Lower leg skin (tissue), 4 donors: ENCODE measurements around the gene MLH3. TPM values are rescaled to one million over a fixed set of nuclear protein-coding genes. Genes with fewer than 3 reads are reported as not detected.

Source experiments
- DNase-seq, 2 donors: peaks; one replicate each; pipeline ENCODE4 v3.0.0-alpha.2; 2019; ENCODE audit warnings: low spot score in 2 of 2
- H3K4me3 ChIP-seq: fragments of 200-600 bp; sonication (generic); 2 replicates; pipeline ENCODE4 v1.5.1; 2017; ENCODE audit warnings: mild to moderate bottlenecking, low read depth; ENCODE audit not compliant: poor library complexity, severe bottlenecking
- POLR2A ChIP-seq, 2 donors: fragments of 450-650 bp; IDR thresholded peaks; one replicate each; pipeline ENCODE4 v1.6.1; 2016 to 2017; ENCODE audit warnings: antibody characterized with exemption in 2 of 2, mild to moderate bottlenecking in 1 of 2, moderate library complexity in 1 of 2
- WGBS, 2 donors: methylation state at CpG; one replicate each; pipeline ENCODE4 v1.1.5; 2018; 5-methylcytosine and 5-hydroxymethylcytosine counted together
- intact Hi-C: fragments of 100-400 bp; cut with DNase I; formaldehyde crosslinking; loops from one replicate; pipeline ENCODE4 v1.15.0; 2023; ENCODE audit warnings: low total_unique reads
- total RNA-seq, 4 donors: library from RNA; depleted of rRNA; stranded (reverse); fragments of >200 nt; gene quantifications; one replicate each; pipeline ENCODE4 v1.1.0, GENCODE V29; 2016
- TF ChIP-seq, protein P1 (sequence below), 3 donors: fragments of 450-650 bp; IDR thresholded peaks; one replicate each; pipeline ENCODE4 v1.5.1; 2016; ENCODE audit warnings: antibody characterized with exemption in 3 of 3, mild to moderate bottlenecking in 3 of 3, moderate library complexity in 2 of 3

Gene MLH3
- total RNA-seq, 4 donors from 2014 or later, result 16.9 to 20.9 (median 19.5) TPM

DNA sequence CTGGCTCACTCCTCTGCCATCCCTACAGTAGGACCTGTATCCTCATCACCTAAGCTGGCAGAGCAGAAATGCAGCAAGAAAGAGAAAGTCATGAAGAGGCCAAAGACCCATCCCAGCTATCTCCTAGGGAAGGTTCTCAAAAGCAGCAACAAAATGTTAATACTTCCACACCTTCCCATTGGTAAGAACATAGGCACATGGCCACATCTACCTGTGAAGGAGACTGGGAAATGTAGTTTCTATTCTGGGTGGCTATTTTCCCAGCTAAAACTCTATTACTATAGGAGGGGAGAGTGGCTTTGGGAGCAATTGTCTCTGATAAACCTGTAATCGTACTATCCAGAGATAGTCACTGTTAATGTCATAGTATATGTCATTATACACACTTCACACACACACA, 62.3 kb downstream of the MLH3 start:
- no peak overlapping the region for H3K4me3 ChIP-seq
- TF ChIP-seq POLR2A (IDR thresholded peaks at IDR 0.05), result no peak
- TF ChIP-seq, protein P1, sequence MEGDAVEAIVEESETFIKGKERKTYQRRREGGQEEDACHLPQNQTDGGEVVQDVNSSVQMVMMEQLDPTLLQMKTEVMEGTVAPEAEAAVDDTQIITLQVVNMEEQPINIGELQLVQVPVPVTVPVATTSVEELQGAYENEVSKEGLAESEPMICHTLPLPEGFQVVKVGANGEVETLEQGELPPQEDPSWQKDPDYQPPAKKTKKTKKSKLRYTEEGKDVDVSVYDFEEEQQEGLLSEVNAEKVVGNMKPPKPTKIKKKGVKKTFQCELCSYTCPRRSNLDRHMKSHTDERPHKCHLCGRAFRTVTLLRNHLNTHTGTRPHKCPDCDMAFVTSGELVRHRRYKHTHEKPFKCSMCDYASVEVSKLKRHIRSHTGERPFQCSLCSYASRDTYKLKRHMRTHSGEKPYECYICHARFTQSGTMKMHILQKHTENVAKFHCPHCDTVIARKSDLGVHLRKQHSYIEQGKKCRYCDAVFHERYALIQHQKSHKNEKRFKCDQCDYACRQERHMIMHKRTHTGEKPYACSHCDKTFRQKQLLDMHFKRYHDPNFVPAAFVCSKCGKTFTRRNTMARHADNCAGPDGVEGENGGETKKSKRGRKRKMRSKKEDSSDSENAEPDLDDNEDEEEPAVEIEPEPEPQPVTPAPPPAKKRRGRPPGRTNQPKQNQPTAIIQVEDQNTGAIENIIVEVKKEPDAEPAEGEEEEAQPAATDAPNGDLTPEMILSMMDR (IDR thresholded peaks at IDR 0.05), result no peak
- 93 to 100% methylated on average over 1 of the region's 1 CpG for WGBS, 2 donors
- intact Hi-C loops, result no loop called here
- DNase-seq, result peak in 1 of 2 donors; percentile 37

DNA sequence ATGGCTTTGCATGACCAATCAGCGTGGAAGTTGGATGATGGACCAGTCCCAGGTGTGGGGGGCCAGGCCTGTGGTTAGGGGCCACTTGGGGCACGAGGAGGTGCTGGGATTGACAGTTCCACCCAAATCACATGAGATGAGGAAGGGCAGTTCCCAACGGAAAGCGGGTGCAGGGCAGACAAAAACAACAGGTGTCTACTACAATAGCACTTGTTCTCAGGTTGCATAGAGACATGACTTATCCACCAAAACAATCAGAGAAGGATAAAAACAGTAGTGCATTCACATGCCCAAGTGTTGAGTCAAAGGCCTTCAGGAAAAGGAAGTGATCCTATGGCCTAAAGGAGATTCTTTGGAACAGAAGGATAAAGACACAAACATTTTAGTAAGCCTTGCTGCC, 63.1 kb downstream of the MLH3 start:
- 68 to 69% methylated on average over 4 of the region's 4 CpGs for WGBS, 2 donors
- peak in 1 of 2 donors; percentile 57 for DNase-seq
- intact Hi-C loops, result no loop called here

DNA sequence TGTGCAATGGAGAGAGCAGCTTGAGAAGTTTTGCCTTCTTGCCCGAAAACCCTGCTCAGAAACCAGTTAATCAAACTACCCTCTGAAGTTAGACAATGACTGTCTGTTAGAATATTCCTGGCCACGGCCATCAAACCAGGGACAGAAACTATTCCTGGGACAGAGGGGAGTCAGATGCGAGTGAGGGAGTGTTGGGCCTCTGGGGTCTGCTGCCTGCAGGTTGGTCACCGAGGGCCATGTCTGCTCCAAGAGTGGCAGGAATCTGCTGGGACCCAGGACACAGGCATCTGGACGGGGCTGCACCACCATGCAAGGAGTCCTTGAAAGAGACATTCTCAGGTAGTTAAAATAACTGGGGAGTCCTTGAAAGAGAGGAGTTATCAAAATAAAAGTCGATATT, 65.5 kb downstream of the MLH3 start:
- intact Hi-C loops, result no loop called here
- TF ChIP-seq, protein P1 (IDR thresholded peaks at IDR 0.05), result no peak
- no peak for TF ChIP-seq POLR2A (IDR thresholded peaks at IDR 0.05)
- peak in 1 of 2 donors; percentile 76 for DNase-seq
- no peak overlapping the region for H3K4me3 ChIP-seq
- 88 to 94% methylated on average over 6 of the region's 6 CpGs for WGBS, 2 donors

More for the DNA sequence above, 63.1 kb downstream of the MLH3 start:
- no peak for TF ChIP-seq POLR2A (IDR thresholded peaks at IDR 0.05)
- TF ChIP-seq, protein P1 (IDR thresholded peaks at IDR 0.05), result no peak
- no peak overlapping the region for H3K4me3 ChIP-seq

DNA sequence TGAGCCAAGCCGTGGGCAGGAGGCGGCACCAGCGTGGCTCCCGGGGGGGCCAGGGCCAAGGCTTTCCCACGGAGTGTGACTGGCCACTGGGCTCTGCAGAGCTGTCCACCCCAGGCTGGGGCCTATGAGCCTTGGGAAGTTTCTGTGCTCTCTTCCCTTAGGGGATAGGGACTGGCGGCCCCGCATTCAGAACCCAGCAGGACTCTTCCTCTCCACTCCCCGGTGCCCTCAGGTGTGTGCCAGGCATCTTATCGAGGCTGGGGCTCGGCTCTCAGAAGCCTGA, 66.3 kb downstream of the MLH3 start:
- TF ChIP-seq, protein P1 (IDR thresholded peaks at IDR 0.05), result no peak
- no peak for TF ChIP-seq POLR2A (IDR thresholded peaks at IDR 0.05)
- no peak for DNase-seq
- WGBS, 2 donors, result 77 to 88% methylated on average over 6 to 7 of the region's 10 CpGs
- intact Hi-C loops, result no loop called here
- H3K4me3 ChIP-seq, result no peak overlapping the region

DNA sequence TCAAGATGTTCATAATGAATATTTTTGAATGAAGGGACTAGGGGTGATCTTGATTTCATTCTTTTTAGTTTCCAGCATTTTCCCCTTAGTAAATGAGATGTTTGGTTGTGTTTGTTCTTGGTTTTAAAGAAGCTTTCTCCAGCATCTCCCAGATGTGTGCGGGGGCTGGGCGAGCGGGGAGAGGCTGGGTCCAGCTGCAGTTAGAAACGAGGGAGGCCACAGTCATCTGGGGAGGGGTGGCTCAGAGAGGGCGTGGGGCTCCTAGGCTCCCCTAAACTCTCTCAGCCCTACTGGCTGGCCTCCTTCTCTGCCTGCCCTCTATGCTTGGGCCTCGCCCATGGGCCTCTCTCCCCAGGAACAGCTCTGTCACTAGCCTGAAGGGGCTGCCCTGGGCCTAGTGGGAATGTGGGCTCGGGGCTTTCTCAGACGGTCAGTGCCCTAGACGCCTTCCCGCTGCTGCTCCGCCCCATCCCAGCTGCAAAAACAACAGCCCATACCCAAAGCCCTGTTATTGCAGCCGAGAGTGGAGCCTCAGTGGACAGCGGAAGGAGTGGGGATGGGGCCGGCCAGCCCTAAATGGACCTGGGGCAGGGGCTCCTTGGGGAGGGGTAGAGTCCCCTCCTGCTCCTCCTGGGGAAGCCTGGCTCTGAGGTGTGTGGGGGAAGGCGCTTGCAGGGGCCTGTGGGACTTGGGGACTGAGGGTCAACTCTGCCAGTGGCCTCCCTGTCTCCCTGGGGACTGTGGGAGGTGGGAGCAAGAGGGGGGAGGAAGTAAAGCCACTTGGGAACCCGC, 66.8 kb downstream of the MLH3 start:
- peak in 1 of 2 donors; percentile 81 for DNase-seq
- TF ChIP-seq, protein P1 (IDR thresholded peaks at IDR 0.05), result no peak
- TF ChIP-seq POLR2A (IDR thresholded peaks at IDR 0.05), result no peak
- intact Hi-C loops, result no loop called here
- WGBS, 2 donors, result 80% methylated on average over 15 to 16 of the region's 16 CpGs
- H3K4me3 ChIP-seq, result no peak overlapping the region

DNA sequence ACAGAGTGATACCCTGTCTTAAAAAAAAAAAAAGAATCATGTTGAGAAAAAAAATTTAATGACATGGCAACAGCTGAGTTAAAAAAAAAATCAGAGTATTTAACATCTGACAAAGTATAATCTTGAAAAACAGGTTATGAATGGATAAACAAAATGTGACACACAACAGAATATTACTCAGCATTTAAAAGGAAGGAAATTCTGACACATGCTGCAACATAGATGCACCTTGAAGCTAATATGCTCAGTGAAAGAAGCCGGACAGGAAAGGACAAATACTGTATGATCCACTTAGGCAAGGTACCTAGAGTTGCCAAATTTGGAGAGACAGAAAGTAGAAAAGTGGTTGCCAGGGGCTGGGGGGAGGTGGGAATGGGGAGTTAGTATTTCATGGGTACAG, 67.9 kb downstream of the MLH3 start:
- TF ChIP-seq POLR2A (IDR thresholded peaks at IDR 0.05), result no peak
- TF ChIP-seq, protein P1 (IDR thresholded peaks at IDR 0.05), result no peak
- H3K4me3 ChIP-seq, result no peak overlapping the region
- intact Hi-C loops, result no loop called here
- WGBS, 2 donors, result 33 to 57% methylated on average over 1 of the region's 1 CpG
- no peak for DNase-seq
